H1 (cell line): ENCODE results near the gene LRRC72. TPM values are rescaled to one million over a fixed set of nuclear protein-coding genes. Genes with fewer than 3 reads are reported as not detected.
A peak's percentile ranks its signal among the peaks of the same experiment; 100 is the strongest.

Experiments used
- CTCF ChIA-PET: fragments of 300-600 bp; sonication (Branson Sonifier 250); formaldehyde crosslinking; loops from one replicate; lab custom pipeline; 2021; ENCODE audit not compliant: partially characterized antibody; lab: Charles Lee
- POLR2A ChIA-PET: fragments of 300-600 bp; sonication (Branson Sonifier 250); formaldehyde crosslinking; loops from one replicate; lab custom pipeline; 2021; ENCODE audit warnings: inconsistent platforms; ENCODE audit not compliant: partially characterized antibody; lab: Charles Lee
- DNase-seq, 2 experiments: peaks; one replicate each; pipeline versions ENCODE4 v3.0.0 to v3.0.0-alpha.2; 2010 to 2022; ENCODE audit warnings: low spot score in 2 of 2, low read depth in 1 of 2, mixed read lengths in 1 of 2
- FAIRE-seq: peaks from 2 replicates; lab custom pipeline; 2011; peaks lifted over from hg19 to GRCh38; lab: Jason Lieb, UNC
- H2AFZ ChIP-seq: 2 replicates; pipeline ENCODE4 v1.8.1; 2012; ENCODE audit warnings: low read length, inconsistent platforms
- H2AK5ac ChIP-seq: 2 replicates; pipeline ENCODE4 v1.6.1; 2013; ENCODE audit warnings: low read depth, low read length
- H2BK120ac ChIP-seq: replicated peaks from 2 replicates; pipeline ENCODE3; 2013; ENCODE audit warnings: low read depth, low read length, inconsistent platforms
- H2BK12ac ChIP-seq: 2 replicates; pipeline ENCODE4 v1.6.1; 2013; ENCODE audit warnings: low read depth, low read length
- H2BK15ac ChIP-seq: 2 replicates; pipeline ENCODE4 v1.6.1; 2013; ENCODE audit warnings: low read length
- H2BK20ac ChIP-seq: 2 replicates; pipeline ENCODE4 v1.6.1; 2013; ENCODE audit warnings: low read length
- H2BK5ac ChIP-seq: 2 replicates; pipeline ENCODE4 v1.6.1; 2013; ENCODE audit warnings: low read depth, low read length
- H3K14ac ChIP-seq: 2 replicates; pipeline ENCODE4 v1.6.1; 2013; ENCODE audit warnings: inconsistent platforms; ENCODE audit not compliant: insufficient read length
- H3K18ac ChIP-seq: 2 replicates; pipeline ENCODE4 v1.6.1; 2013; ENCODE audit warnings: low read length; ENCODE audit errors: extremely low read depth
- H3K23ac ChIP-seq: 2 replicates; pipeline ENCODE4 v1.6.1; 2013; ENCODE audit warnings: inconsistent platforms; ENCODE audit not compliant: insufficient read length
- H3K23me2 ChIP-seq: 2 replicates; pipeline ENCODE4 v1.6.1; 2013; ENCODE audit warnings: low read depth, low read length
- H3K27ac ChIP-seq: 2 replicates; pipeline ENCODE4 v1.6.1; 2011; ENCODE audit warnings: low read depth, low read length, inconsistent platforms
- H3K27me3 ChIP-seq, 4 experiments: replicated peaks in 1 of 4; 1 replicate in 1 of 4; 2 replicates in 3 of 4; pipeline versions ENCODE4 v1.6.1 to v1.8.1; 2011 to 2013; ENCODE audit warnings: low read length in 3 of 4, mild to moderate bottlenecking in 3 of 4, inconsistent platforms in 2 of 4, mixed read lengths in 2 of 4, moderate library complexity in 1 of 4; ENCODE audit not compliant: control insufficient read depth in 3 of 4, insufficient read depth in 3 of 4; ENCODE audit errors: extremely low read depth in 1 of 4
- H3K36me3 ChIP-seq, 4 experiments: 2 replicates each; pipeline versions ENCODE4 v1.6.1 to v1.8.1; 2011 to 2013; ENCODE audit warnings: mild to moderate bottlenecking in 4 of 4, low read length in 3 of 4, moderate library complexity in 2 of 4, control low read depth in 1 of 4, inconsistent platforms in 1 of 4; ENCODE audit not compliant: insufficient read depth in 4 of 4, control insufficient read depth in 2 of 4
- H3K4ac ChIP-seq: replicated peaks from 2 replicates; pipeline ENCODE3; 2013; ENCODE audit warnings: low read length, low read depth, mixed read lengths, inconsistent platforms; ENCODE audit not compliant: insufficient read length
- H3K4me1 ChIP-seq, 4 experiments: replicated peaks in 1 of 4; 1 replicate in 1 of 4; 2 replicates in 3 of 4; pipeline versions ENCODE4 v1.6.1 to v1.8.1; 2011 to 2013; ENCODE audit warnings: low read length in 3 of 4, inconsistent platforms in 2 of 4, mixed read lengths in 1 of 4; ENCODE audit not compliant: insufficient read depth in 4 of 4, control insufficient read depth in 3 of 4
- H3K4me2 ChIP-seq, 2 experiments: 2 replicates each; pipeline versions ENCODE4 v1.6.1 to v1.8.1; 2011 to 2013; ENCODE audit warnings: low read depth in 2 of 2, low read length in 2 of 2, control low read depth in 1 of 2, inconsistent platforms in 1 of 2, mild to moderate bottlenecking in 1 of 2; ENCODE audit not compliant: insufficient read depth in 1 of 2
- H3K4me3 ChIP-seq, 4 experiments: fragments of 200-600, 300-600 bp in 1 of 4; sonication (generic), shearing (Covaris generic), sonication (Bioruptor Twin) in 1 of 4; 2 replicates each; pipeline versions ENCODE4 v1.5.1 to v1.8.1; 2011 to 2016; ENCODE audit warnings: low read length in 4 of 4, low read depth in 3 of 4, control low read depth in 2 of 4, inconsistent platforms in 2 of 4, mild to moderate bottlenecking in 2 of 4, mixed read lengths in 1 of 4, moderate library complexity in 1 of 4; ENCODE audit not compliant: insufficient read depth in 2 of 4; ENCODE audit errors: extremely low read depth in 1 of 4
- H3K56ac ChIP-seq: replicated peaks from 2 replicates; pipeline ENCODE3; 2013; ENCODE audit warnings: low read depth, mild to moderate bottlenecking, mixed read lengths, low read length, inconsistent platforms; ENCODE audit not compliant: insufficient read length
- H3K79me1 ChIP-seq: 2 replicates; pipeline ENCODE4 v1.6.1; 2013; ENCODE audit warnings: low read depth, low read length, control low read depth
- H3K79me2 ChIP-seq, 2 experiments: 2 replicates each; pipeline versions ENCODE4 v1.6.1 to v1.8.1; 2012 to 2013; ENCODE audit warnings: low read length in 2 of 2, mild to moderate bottlenecking in 2 of 2, inconsistent platforms in 1 of 2; ENCODE audit not compliant: insufficient read depth in 2 of 2, control insufficient read depth in 1 of 2
- H3K9ac ChIP-seq, 4 experiments: replicated peaks in 1 of 4; 1 replicate in 1 of 4; 2 replicates in 3 of 4; pipeline versions ENCODE4 v1.6.1 to v1.8.1; 2011 to 2013; ENCODE audit warnings: low read depth in 3 of 4, low read length in 3 of 4, control low read depth in 2 of 4, mild to moderate bottlenecking in 2 of 4, moderate library complexity in 2 of 4, inconsistent platforms in 1 of 4; ENCODE audit errors: extremely low read depth in 1 of 4
- H3K9me3 ChIP-seq, 2 experiments: 2 replicates each; pipeline versions ENCODE4 v1.6.1 to v1.8.1; 2012 to 2013; ENCODE audit warnings: mild to moderate bottlenecking in 2 of 2, moderate library complexity in 2 of 2, control low read depth in 1 of 2, inconsistent platforms in 1 of 2, low read depth in 1 of 2, low read length in 1 of 2, mixed read lengths in 1 of 2; ENCODE audit not compliant: insufficient read depth in 2 of 2
- H4K20me1 ChIP-seq, 2 experiments: replicated peaks in 1 of 2; 2 replicates each; pipeline versions ENCODE3 to v1.8.1; 2011 to 2013; ENCODE audit warnings: inconsistent platforms in 2 of 2, low read length in 2 of 2, mild to moderate bottlenecking in 1 of 2; ENCODE audit not compliant: insufficient read depth in 2 of 2, control insufficient read depth in 1 of 2
- H4K5ac ChIP-seq: 2 replicates; pipeline ENCODE4 v1.6.1; 2013; ENCODE audit warnings: low read length, low read depth, mixed read lengths, inconsistent platforms; ENCODE audit not compliant: insufficient read length
- H4K8ac ChIP-seq: 2 replicates; pipeline ENCODE4 v1.8.0; 2013; ENCODE audit warnings: mild to moderate bottlenecking, moderate library complexity, low read length, inconsistent platforms; ENCODE audit not compliant: insufficient read depth; ENCODE audit errors: extremely low read depth
- H4K91ac ChIP-seq: replicated peaks from 2 replicates; pipeline ENCODE3; 2013; ENCODE audit warnings: low read length, mixed read lengths, inconsistent platforms; ENCODE audit not compliant: insufficient read length
- BCL11A ChIP-seq, 2 experiments: IDR thresholded peaks; one replicate each; pipeline ENCODE4 v1.6.1; 2011; ENCODE audit warnings: low read depth in 2 of 2, low read length in 2 of 2, mild to moderate bottlenecking in 2 of 2
- E2F6 ChIP-seq: IDR thresholded peaks from 2 replicates; pipeline ENCODE4 v1.6.1; 2012; ENCODE audit warnings: inconsistent platforms
- RAD21 ChIP-seq, 2 experiments: IDR thresholded peaks in 1 of 2; conservative IDR thresholded peaks in 1 of 2; 2 replicates each; pipeline ENCODE4 v1.6.1; 2011; ENCODE audit warnings: low read depth in 2 of 2, low read length in 2 of 2, improper control_type of control experiment in 1 of 2, inconsistent platforms in 1 of 2, mild to moderate bottlenecking in 1 of 2, moderate library complexity in 1 of 2
- SRF ChIP-seq: IDR thresholded peaks from 2 replicates; pipeline ENCODE4 v1.6.1; 2011; ENCODE audit warnings: mild to moderate bottlenecking, low read depth, low read length, moderate library complexity
- WGBS, 2 experiments: shearing (Covaris generic) in 1 of 2; methylation state at CpG; one replicate each; pipeline versions ENCODE4 v1.1.6 to v1.1.7; 2013 to 2015; ENCODE audit warnings: low lambda C conversion rate in 2 of 2, mixed read lengths in 2 of 2, inconsistent platforms in 1 of 2, low coverage in 1 of 2, missing lambda C conversion rate in 1 of 2; ENCODE audit not compliant: insufficient replicate concordance in 2 of 2, insufficient coverage in 1 of 2, insufficient read length in 1 of 2; ENCODE audit errors: extremely low coverage in 1 of 2, missing lambda C conversion rate in 1 of 2; 5-methylcytosine and 5-hydroxymethylcytosine counted together
- polyA plus RNA-seq, 7 experiments: library from polyadenylated mRNA; depleted of rRNA in 3 of 7; stranded (reverse) in 5 of 7; unstranded in 2 of 7; fragments of >200 nt in 5 of 7; fragments of 200-250 nt in 2 of 7; gene quantifications; 1 replicate in 5 of 7; 2 replicates in 1 of 7; 4 replicates in 1 of 7; pipeline versions ENCODE4 v1.2.1 to v1.2.3, GENCODE V29; 2011 to 2013; ENCODE audit warnings: missing spikeins in 2 of 7, mixed read lengths in 2 of 7
- total RNA-seq: library from RNA; stranded (reverse); fragmentation: NEBNext Ultra II Directional; extraction: Animal tissue kit (Norgen Biotek cat#: 25700); gene quantifications from 2 replicates; pipeline ENCODE4 v1.2.1, GENCODE V29; 2021
- TF ChIP-seq, protein P1 (sequence below): IDR thresholded peaks from 2 replicates; pipeline ENCODE4 v1.6.1; 2012; ENCODE audit warnings: inconsistent platforms

The LRRC72 gene
- total and polyA plus RNA-seq, 2 of the 8 experiments (the other 6 are each of a cell fraction or from before 2014, with no cell fraction given) = not detected

DNA sequence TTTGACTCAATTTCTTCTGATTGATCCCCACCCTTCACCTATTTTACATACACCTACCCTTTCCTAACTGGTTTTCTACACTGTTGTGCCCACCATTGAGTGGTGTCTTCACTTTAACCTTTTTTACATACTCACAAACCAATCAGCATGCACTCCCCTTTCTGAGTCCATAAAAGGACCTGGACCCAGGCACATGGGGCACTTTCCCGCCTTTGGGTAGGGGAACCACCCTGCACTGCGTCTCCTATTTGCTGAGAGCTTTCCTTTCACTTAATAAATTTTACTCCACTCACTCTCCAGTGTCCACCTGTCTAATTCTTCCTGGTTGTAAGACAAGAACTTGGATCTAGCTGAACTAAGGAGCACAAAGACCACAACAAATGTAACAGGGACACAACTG is 85.1 kb downstream of the LRRC72 start:
- Histone ChIP-seq H2AFZ (no peak overlapping the region), H3K4me3 (no peak overlapping the region), H3K23me2 (no peaks in the 10 kb centered on the region), H4K20me1 (no peaks in the 10 kb centered on the region), H2BK20ac (no peak overlapping the region), H3K56ac (no peak overlapping the region), H3K9me3 (no peaks in the 10 kb centered on the region), H3K23ac (no peak overlapping the region), H2BK120ac (no peak overlapping the region), H2BK12ac (no peak overlapping the region), H4K91ac (no peak overlapping the region), H3K79me2 (no peaks in the 10 kb centered on the region), H2AK5ac (no peak overlapping the region), H3K4me1 (peaks cover 0 to 4% (median 2%) of the 10 kb centered on the region in 4 experiments; a peak in 2 of 7 replicates), H3K4me2 (no peak overlapping the region), H3K79me1 (no peaks in the 10 kb centered on the region), H3K18ac (no peak overlapping the region), H3K9ac (no peak overlapping the region), H2BK15ac (no peak overlapping the region), H3K14ac (no peak overlapping the region), H3K27me3 (no peaks in the 10 kb centered on the region), H3K27ac (no peak overlapping the region), H3K4ac (no peak overlapping the region), H2BK5ac (no peak overlapping the region), H4K8ac (no peak overlapping the region), H3K36me3 (no peaks in the 10 kb centered on the region), H4K5ac (no peak overlapping the region)
- 100% methylated on average over 2 of the region's 2 CpGs; no CpG with 5 or more reads in 1 of the 2 experiments for WGBS, 2 experiments
- ChIA-PET POLR2A (no interaction called here), CTCF (interaction anchor here (1.3 kb wide), 1 partner anchor 29 kb away, joined by 3 read pairs; no protein-coding TSS in a partner anchor)
- DNase-seq = no peak
- TF ChIP-seq SRF (peak; percentile 48; the same call in 1 of the 2 replicates), RAD21 (IDR thresholded peaks at IDR 0.05 in 1 of 2, conservative IDR thresholded peaks at IDR 0.05 in 1 of 2; ENCODE audit: low read depth in 2 of 2, low read length in 2 of 2) (no peak), E2F6 (peak; percentile 94), BCL11A (IDR thresholded peaks at IDR 0.05; ENCODE audit: low read depth in 2 of 2, low read length in 2 of 2) (no peak)
- TF ChIP-seq, protein P1, sequence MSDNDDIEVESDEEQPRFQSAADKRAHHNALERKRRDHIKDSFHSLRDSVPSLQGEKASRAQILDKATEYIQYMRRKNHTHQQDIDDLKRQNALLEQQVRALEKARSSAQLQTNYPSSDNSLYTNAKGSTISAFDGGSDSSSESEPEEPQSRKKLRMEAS = peak; percentile 50; the same call in 1 of the 2 replicates
- FAIRE-seq = no peak
